GM12878 (cell line): ENCODE results near the gene MLEC. TPM values are rescaled to one million over a fixed set of nuclear protein-coding genes. Genes with fewer than 3 reads are reported as not detected.

ENCODE experiments used
- ATAC-seq: fragments of 200-7000 bp; cut with Tn5 transposase; 3 replicates; pipeline ENCODE4 v1.9.1; 2020; ENCODE audit warnings: mild to moderate bottlenecking, moderate library complexity
- BruUV-seq: library from RNA; stranded (reverse); fragments of 400-500 nt; replicated peaks from 2 replicates; lab custom pipeline; 2021; lab: Mats Ljungman, UMichigan
- CTCF ChIA-PET: fragments of 300-600 bp; sonication (Branson Sonifier 250); formaldehyde crosslinking; extraction: SDS; loops from one replicate; lab custom pipeline; 2021; ENCODE audit warnings: inconsistent platforms; lab: Yijun Ruan, JAX
- POLR2A ChIA-PET: fragments of 350-600 bp; formaldehyde crosslinking; extraction: SDS; loops from one replicate; lab custom pipeline; 2021; ENCODE audit warnings: inconsistent platforms; lab: Charles Lee
- RAD21 ChIA-PET: fragments of 300-600 bp; sonication (Branson Sonifier 250); formaldehyde crosslinking; loops from one replicate; lab custom pipeline; 2023; ENCODE audit warnings: antibody characterized with exemption; ENCODE audit not compliant: unreplicated experiment; lab: Charles Lee
- SMC1A ChIA-PET: fragments of 300-600 bp; sonication (Branson Sonifier 250); formaldehyde crosslinking; loops from one replicate; lab custom pipeline; 2023; ENCODE audit not compliant: unreplicated experiment, uncharacterized antibody; lab: Charles Lee
- DNase-seq: peaks from one replicate; pipeline ENCODE4 v3.0.0-alpha.2; 2011; ENCODE audit warnings: low read depth, low spot score
- FAIRE-seq: peaks from 3 replicates; lab custom pipeline; 2011; peaks lifted over from hg19 to GRCh38; lab: Jason Lieb, UNC
- H2AFZ ChIP-seq: 2 replicates; pipeline ENCODE4 v1.6.0; 2011; ENCODE audit warnings: low read depth, low read length, control low read depth; ENCODE audit not compliant: control insufficient read depth
- H3K27ac ChIP-seq: 2 replicates; pipeline ENCODE4 v1.5.1; 2011; ENCODE audit warnings: control low read depth; ENCODE audit not compliant: control insufficient read depth, insufficient read depth
- H3K27me3 ChIP-seq, 2 experiments: replicated peaks in 1 of 2; 2 replicates each; pipeline versions ENCODE4 v1.6.0 to v1.6.1; 2011; ENCODE audit warnings: low read length in 1 of 2; ENCODE audit not compliant: control insufficient read depth in 2 of 2, insufficient read depth in 2 of 2
- H3K36me3 ChIP-seq, 2 experiments: 2 replicates each; pipeline ENCODE4 v1.5.1; 2011; ENCODE audit warnings: low read length in 1 of 2; ENCODE audit not compliant: control insufficient read depth in 2 of 2, insufficient read depth in 2 of 2
- H3K4me1 ChIP-seq: 2 replicates; pipeline ENCODE4 v1.6.1; 2011; ENCODE audit warnings: mild to moderate bottlenecking, low read length, moderate library complexity, mixed read lengths; ENCODE audit not compliant: control insufficient read depth, insufficient read depth
- H3K4me2 ChIP-seq: 2 replicates; pipeline ENCODE4 v1.6.0; 2011; ENCODE audit warnings: control low read depth; ENCODE audit not compliant: control insufficient read depth, insufficient read depth
- H3K4me3 ChIP-seq: fragments of 200-600 bp; sonication (generic); 2 replicates; pipeline ENCODE4 v1.5.1; 2016
- H3K79me2 ChIP-seq: 2 replicates; pipeline ENCODE4 v1.6.0; 2011; ENCODE audit warnings: low read length; ENCODE audit not compliant: control insufficient read depth, insufficient read depth
- H3K9ac ChIP-seq: 2 replicates; pipeline ENCODE4 v1.8.0; 2011; ENCODE audit warnings: low read length, control low read depth, mixed read lengths; ENCODE audit not compliant: control insufficient read depth, insufficient read depth
- H3K9me3 ChIP-seq: replicated peaks from 3 replicates; pipeline ENCODE4 v1.5.1; 2011; ENCODE audit warnings: mild to moderate bottlenecking, low read length; ENCODE audit not compliant: control insufficient read depth, insufficient read depth
- H4K20me1 ChIP-seq: 2 replicates; pipeline ENCODE4 v1.6.0; 2011; ENCODE audit not compliant: control insufficient read depth, insufficient read depth
- CBX3 ChIP-seq: fragments of 200-600 bp; sonication (generic); IDR thresholded peaks from 2 replicates; pipeline ENCODE4 v1.6.1; 2016; ENCODE audit warnings: low read depth, borderline replicate concordance
- CEBPB ChIP-seq, 2 experiments: fragments of 150-350 bp in 1 of 2; IDR thresholded peaks; 2 replicates each; pipeline ENCODE4 v1.6.1; 2012 to 2014; ENCODE audit warnings: low read depth in 2 of 2, low read length in 2 of 2, borderline replicate concordance in 1 of 2, inconsistent platforms in 1 of 2
- CEBPZ ChIP-seq: fragments of 150-350 bp; IDR thresholded peaks from 2 replicates; pipeline ENCODE4 v1.6.1; 2016; ENCODE audit warnings: low read depth, low read length
- EED ChIP-seq: sonication (generic); IDR thresholded peaks from 2 replicates; pipeline ENCODE4 v1.6.1; 2016; ENCODE audit warnings: antibody characterized with exemption, low read depth
- HDGF ChIP-seq: fragments of 450-650 bp; IDR thresholded peaks from 2 replicates; pipeline ENCODE4 v1.6.1; 2016; ENCODE audit warnings: antibody characterized with exemption
- KLF5 ChIP-seq: fragments of 450-650 bp; IDR thresholded peaks from 2 replicates; pipeline ENCODE4 v1.6.1; 2014; ENCODE audit warnings: mild to moderate bottlenecking; ENCODE audit not compliant: partially characterized antibody
- MEF2A ChIP-seq: IDR thresholded peaks from 2 replicates; pipeline ENCODE4 v1.6.1; 2011; ENCODE audit warnings: low read depth, mild to moderate bottlenecking, low read length, moderate library complexity; ENCODE audit not compliant: insufficient read depth
- MXI1 ChIP-seq: fragments of 150-350 bp; IDR thresholded peaks from 2 replicates; pipeline ENCODE4 v1.6.1; 2011; ENCODE audit warnings: low read depth, mild to moderate bottlenecking, inconsistent platforms, low read length, improper control_type of control experiment
- NR2C2 ChIP-seq: IDR thresholded peaks from 2 replicates; pipeline ENCODE4 v1.6.1; 2011; ENCODE audit warnings: borderline replicate concordance, low read depth; ENCODE audit not compliant: control insufficient read depth, insufficient read length
- POLR2AphosphoS2 ChIP-seq: IDR thresholded peaks from 2 replicates; pipeline ENCODE4 v1.6.1; 2011; ENCODE audit warnings: low read depth, mild to moderate bottlenecking, low read length, improper control_type of control experiment, moderate library complexity
- RBBP5 ChIP-seq: fragments of 200-600 bp; sonication (generic); conservative IDR thresholded peaks from 2 replicates; pipeline ENCODE4 v1.6.1; 2016
- SMAD1 ChIP-seq: fragments of 450-650 bp; IDR thresholded peaks from 2 replicates; pipeline ENCODE4 v1.6.1; 2018; ENCODE audit warnings: mild to moderate bottlenecking, low read depth; ENCODE audit not compliant: partially characterized antibody
- SMARCA5 ChIP-seq: fragments of 450-650 bp; IDR thresholded peaks from 2 replicates; pipeline ENCODE4 v1.6.1; 2017; ENCODE audit warnings: mild to moderate bottlenecking
- SRF ChIP-seq, 2 experiments: IDR thresholded peaks; 2 replicates each; pipeline ENCODE4 v1.6.1; 2011; ENCODE audit warnings: low read depth in 2 of 2, low read length in 2 of 2, mild to moderate bottlenecking in 1 of 2, moderate library complexity in 1 of 2
- TCF3 ChIP-seq: IDR thresholded peaks from 2 replicates; pipeline ENCODE4 v1.6.1; 2012; ENCODE audit warnings: low read depth, mild to moderate bottlenecking, low read length, borderline replicate concordance; ENCODE audit not compliant: insufficient read depth
- WGBS: methylation state at CpG from one replicate; pipeline ENCODE4 v1.1.6; 2016; ENCODE audit warnings: low lambda C conversion rate; ENCODE audit not compliant: insufficient replicate concordance, insufficient coverage; ENCODE audit errors: missing lambda C conversion rate; 5-methylcytosine and 5-hydroxymethylcytosine counted together
- in situ Hi-C: fragments of 300-500 bp; cut with MboI; formaldehyde crosslinking; loops from 9 replicates; pipeline ENCODE4 v1.14.3; 2018; ENCODE audit warnings: mixed read lengths
- intact Hi-C: fragments of 100-400 bp; cut with micrococcal nuclease; formaldehyde crosslinking; loops from one replicate; pipeline ENCODE4 v1.14.2; 2022; ENCODE audit not compliant: unreplicated experiment
- polyA plus RNA-seq, 11 experiments: library from polyadenylated mRNA; depleted of rRNA in 4 of 11; unstranded in 6 of 11; stranded (reverse) in 5 of 11; fragments of >200 nt; fragmentation: Nextera tagmentation in 4 of 11; fragmentation: Illumina TruSeq in 1 of 11; extraction: Ambion mirVana in 4 of 11; extraction: Trizol in 1 of 11; gene quantifications; 1 replicate in 1 of 11; 2 replicates in 10 of 11; pipeline versions ENCODE4 v1.2.1 to v1.2.3, GENCODE V29; 2011 to 2016; ENCODE audit warnings: inconsistent platforms in 2 of 11, missing spikeins in 2 of 11, low read depth in 1 of 11
- total RNA-seq, 4 experiments: library from RNA; depleted of rRNA in 3 of 4; stranded (reverse); fragments of >200 nt in 3 of 4; fragmentation: Illumina TruSeq in 1 of 4; extraction: Trizol in 1 of 4; gene quantifications; 2 replicates each; pipeline versions ENCODE4 v1.2.1 to v1.2.3, GENCODE V29; 2013 to 2021
- TF ChIP-seq, protein P1 (sequence below): fragments of 450-650 bp; formaldehyde crosslinking; IDR thresholded peaks from 2 replicates; pipeline ENCODE4 v1.4.0; 2020; ENCODE audit warnings: mild to moderate bottlenecking, moderate library complexity
- TF ChIP-seq, protein P2 (sequence below): fragments of 450-650 bp; IDR thresholded peaks from 2 replicates; pipeline ENCODE4 v1.6.1; 2016; ENCODE audit warnings: mild to moderate bottlenecking

MLEC gene
- total and polyA plus RNA-seq, 10 of the 15 experiments (the other 5 are each of a cell fraction or from before 2014, with no cell fraction given) = 26.7 to 172 (median 103) TPM

- peaks cover 6 to 8% of the 10 kb centered on the region in 2 experiments for H3K27me3 ChIP-seq
- intact Hi-C loops (no loop called here), in situ Hi-C loops (no loop called here)
- H3K4me1 ChIP-seq = no peaks in the 10 kb centered on the region
- H2AFZ ChIP-seq = no peak overlapping the region
- H3K4me2 ChIP-seq = no peak overlapping the region
- no peaks in the 10 kb centered on the region for H4K20me1 ChIP-seq
- no TSS peak for BruUV-seq
- H3K27ac ChIP-seq = no peak overlapping the region
- H3K9me3 ChIP-seq = no peaks in the 10 kb centered on the region
- 85% methylated on average over 4 of the region's 4 CpGs for WGBS
- no peak overlapping the region for H3K9ac ChIP-seq
- H3K36me3 ChIP-seq = no peaks in the 10 kb centered on the region
- ChIA-PET RAD21 (interaction anchor here (0.6 kb wide), 1 partner anchor 23 kb away, joined by 3 read pairs; no protein-coding TSS in a partner anchor), SMC1A (interaction anchor here (1.2 kb wide), 2 partner anchors 27 to 44 kb away, joined by 3 to 5 read pairs; partner anchors contain the start of gene MLEC), POLR2A (interaction anchor here (0.6 kb wide), 3 partner anchors 100 to 335 kb away, joined by 3 to 5 read pairs (median 4); no protein-coding TSS in a partner anchor), CTCF (interaction anchor here (0.6 to 14.4 kb wide), 6 partner anchors 17 to 329 kb away, joined by 3 to 454 read pairs (median 8); partner anchors contain the start of genes MLEC and POP5)
- no peaks in the 10 kb centered on the region for H3K79me2 ChIP-seq
- DNase-seq (no peak), FAIRE-seq (no peak), ATAC-seq (no peak)
- no peak overlapping the region for H3K4me3 ChIP-seq
- TF ChIP-seq MXI1 (no peak), EED (no peak), POLR2AphosphoS2 (no peak), SMAD1 (no peak), TCF3 (no peak), HDGF (no peak), SMARCA5 (no peak), SRF (IDR thresholded peaks at IDR 0.05; ENCODE audit: low read depth in 2 of 2, low read length in 2 of 2) (no peak), CBX3 (no peak), CEBPB (IDR thresholded peaks at IDR 0.05; ENCODE audit: borderline replicate concordance in 1 of 2, low read depth in 2 of 2, low read length in 2 of 2) (no peak), KLF5 (no peak), RBBP5 (no peak), CEBPZ (no peak), MEF2A (no peak), NR2C2 (no peak)
- TF ChIP-seq, protein P1, sequence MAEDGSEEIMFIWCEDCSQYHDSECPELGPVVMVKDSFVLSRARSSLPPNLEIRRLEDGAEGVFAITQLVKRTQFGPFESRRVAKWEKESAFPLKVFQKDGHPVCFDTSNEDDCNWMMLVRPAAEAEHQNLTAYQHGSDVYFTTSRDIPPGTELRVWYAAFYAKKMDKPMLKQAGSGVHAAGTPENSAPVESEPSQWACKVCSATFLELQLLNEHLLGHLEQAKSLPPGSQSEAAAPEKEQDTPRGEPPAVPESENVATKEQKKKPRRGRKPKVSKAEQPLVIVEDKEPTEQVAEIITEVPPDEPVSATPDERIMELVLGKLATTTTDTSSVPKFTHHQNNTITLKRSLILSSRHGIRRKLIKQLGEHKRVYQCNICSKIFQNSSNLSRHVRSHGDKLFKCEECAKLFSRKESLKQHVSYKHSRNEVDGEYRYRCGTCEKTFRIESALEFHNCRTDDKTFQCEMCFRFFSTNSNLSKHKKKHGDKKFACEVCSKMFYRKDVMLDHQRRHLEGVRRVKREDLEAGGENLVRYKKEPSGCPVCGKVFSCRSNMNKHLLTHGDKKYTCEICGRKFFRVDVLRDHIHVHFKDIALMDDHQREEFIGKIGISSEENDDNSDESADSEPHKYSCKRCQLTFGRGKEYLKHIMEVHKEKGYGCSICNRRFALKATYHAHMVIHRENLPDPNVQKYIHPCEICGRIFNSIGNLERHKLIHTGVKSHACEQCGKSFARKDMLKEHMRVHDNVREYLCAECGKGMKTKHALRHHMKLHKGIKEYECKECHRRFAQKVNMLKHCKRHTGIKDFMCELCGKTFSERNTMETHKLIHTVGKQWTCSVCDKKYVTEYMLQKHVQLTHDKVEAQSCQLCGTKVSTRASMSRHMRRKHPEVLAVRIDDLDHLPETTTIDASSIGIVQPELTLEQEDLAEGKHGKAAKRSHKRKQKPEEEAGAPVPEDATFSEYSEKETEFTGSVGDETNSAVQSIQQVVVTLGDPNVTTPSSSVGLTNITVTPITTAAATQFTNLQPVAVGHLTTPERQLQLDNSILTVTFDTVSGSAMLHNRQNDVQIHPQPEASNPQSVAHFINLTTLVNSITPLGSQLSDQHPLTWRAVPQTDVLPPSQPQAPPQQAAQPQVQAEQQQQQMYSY (CRISPR knock-in tag) = no peak
- TF ChIP-seq, protein P2, sequence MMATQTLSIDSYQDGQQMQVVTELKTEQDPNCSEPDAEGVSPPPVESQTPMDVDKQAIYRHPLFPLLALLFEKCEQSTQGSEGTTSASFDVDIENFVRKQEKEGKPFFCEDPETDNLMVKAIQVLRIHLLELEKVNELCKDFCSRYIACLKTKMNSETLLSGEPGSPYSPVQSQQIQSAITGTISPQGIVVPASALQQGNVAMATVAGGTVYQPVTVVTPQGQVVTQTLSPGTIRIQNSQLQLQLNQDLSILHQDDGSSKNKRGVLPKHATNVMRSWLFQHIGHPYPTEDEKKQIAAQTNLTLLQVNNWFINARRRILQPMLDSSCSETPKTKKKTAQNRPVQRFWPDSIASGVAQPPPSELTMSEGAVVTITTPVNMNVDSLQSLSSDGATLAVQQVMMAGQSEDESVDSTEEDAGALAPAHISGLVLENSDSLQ = no peak
Measured at GRCh38 chr12:120642826-120643225, 44.1 kb upstream of the MLEC start.
